ENCODE data around the gene FIGNL2.

Gene FIGNL2

DNA sequence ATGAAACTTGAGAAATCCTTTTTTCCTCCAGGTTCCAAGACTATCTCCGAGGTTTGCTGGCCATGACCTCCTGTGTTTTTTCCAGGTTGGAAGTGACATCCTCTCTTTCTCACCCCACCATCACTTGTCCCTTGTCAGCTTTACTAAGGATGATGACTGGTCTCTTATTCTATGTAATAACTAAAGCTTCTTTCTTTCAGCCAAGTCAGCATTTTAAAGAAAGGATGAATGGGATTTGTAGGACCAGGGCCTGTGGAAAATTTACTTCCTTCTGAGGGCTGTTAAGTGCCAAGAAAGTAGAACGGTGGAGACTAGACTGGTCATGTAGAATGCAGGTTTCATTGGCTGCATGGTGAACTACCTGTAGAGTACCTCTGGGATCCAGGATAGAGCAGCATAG, 73.6 kb downstream of the FIGNL2 start:
- no peak for DNase-seq (ENCODE audit: low read depth in 1 of 2, low spot score in 1 of 2)

DNA sequence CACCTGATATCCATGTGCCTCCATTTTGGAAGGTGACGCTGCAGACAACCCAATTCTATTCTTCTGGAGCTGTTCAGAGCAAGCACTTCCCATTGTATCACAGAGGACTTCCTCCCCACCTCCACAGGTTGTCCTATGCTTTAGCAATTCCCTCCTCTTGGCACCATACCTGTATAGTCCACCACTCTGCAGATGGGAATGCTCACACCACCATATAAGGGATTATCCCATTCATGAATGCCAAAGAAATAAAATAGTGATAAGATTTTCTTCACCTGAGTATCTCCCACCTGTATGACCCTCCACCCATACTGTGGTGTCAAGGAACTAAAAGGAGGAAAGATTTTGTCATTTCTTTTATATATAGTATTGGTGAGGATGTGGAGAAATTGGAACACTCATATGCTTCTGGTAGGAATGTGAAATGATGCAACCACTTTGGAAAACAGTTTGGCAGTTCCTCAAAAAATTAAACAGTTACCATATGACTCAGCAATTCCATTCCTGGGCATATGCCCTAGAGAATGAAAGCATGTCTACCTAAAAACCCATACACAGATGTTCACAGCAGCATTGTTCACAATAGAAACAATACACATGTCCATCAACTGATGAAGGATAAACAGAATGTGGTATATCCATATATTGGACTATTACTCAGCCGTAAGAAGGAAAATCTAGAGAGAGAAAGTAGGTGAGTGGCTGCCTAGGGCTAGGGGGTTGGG, 75.2 kb downstream of the FIGNL2 start:
- no peak for DNase-seq (ENCODE audit: low read depth in 1 of 2, low spot score in 1 of 2)

DNA sequence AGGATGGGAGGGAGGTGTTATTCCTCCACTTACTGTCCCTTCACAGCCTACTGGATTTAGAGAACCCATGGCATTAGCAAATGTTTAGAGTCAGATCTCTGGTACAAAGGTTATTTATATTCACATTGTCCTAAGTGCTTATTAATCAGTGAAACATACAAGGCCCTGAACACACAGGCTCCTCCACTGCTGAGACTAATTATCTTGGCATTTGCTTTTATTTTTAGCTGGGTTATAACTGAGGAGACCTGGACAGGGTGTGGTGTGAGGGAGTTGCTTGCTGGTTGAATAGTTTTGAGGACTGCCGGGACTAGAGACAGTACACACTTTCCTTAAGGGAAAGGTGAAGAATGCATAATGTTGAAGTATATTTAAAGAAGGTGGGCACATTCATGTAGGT, 77.5 kb downstream of the FIGNL2 start:
- DNase-seq (ENCODE audit: low read depth in 1 of 2, low spot score in 1 of 2), result no peak
